Hematopoietic multipotent progenitor cell (in vitro differentiated cells): ENCODE results near the gene PADI4. TPM values are rescaled to one million over a fixed set of nuclear protein-coding genes. Genes with fewer than 3 reads are reported as not detected.

Experiments used
- DNase-seq, 3 donors: peaks; one replicate each; pipeline ENCODE4 v3.0.0-alpha.2; 2011 to 2015; ENCODE audit warnings: low read depth in 2 of 3, low spot score in 2 of 3
- total RNA-seq: library from RNA; depleted of rRNA; stranded (reverse); fragments of >200 nt; gene quantifications from one replicate; pipeline ENCODE4 v1.2.3, GENCODE V29; 2012

The PADI4 gene
- total RNA-seq, 1 donor, result 4.3 TPM

GRCh38 chr1:17347769-17348592 is 40.0 kb downstream of the PADI4 start:
- no peak for DNase-seq

DNA sequence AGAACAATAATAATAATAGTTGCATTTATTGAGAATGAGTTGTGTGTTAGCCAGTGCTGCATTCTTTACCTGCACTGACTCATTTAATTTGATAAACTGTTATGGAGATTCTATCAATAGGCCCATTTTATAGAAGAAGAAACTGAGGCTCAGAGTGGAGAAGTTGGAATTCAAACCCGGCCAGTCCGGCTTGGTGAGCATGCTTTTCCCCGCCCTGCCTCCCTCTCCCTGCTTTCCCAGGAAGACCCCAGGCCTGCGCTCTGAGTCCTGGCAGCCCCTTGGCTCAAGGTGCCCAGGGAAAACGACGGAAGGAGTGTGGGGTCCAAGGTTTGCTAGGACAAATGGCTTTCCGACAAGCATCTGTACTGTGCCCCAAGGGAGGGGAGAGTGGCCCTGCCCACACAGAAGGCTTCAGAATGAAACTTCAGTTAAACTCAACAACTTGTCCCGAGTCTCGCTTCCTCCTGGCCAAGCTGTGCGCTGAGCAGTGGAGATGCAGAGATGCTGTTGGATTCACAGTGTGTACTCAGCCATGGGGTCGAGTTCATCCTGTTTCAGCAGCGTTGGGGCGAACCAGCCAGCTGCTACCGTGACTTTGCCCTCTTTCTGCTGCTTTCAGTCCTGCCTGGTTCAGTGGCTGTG is 40.7 kb downstream of the PADI4 start:
- DNase-seq, result no peak

DNA sequence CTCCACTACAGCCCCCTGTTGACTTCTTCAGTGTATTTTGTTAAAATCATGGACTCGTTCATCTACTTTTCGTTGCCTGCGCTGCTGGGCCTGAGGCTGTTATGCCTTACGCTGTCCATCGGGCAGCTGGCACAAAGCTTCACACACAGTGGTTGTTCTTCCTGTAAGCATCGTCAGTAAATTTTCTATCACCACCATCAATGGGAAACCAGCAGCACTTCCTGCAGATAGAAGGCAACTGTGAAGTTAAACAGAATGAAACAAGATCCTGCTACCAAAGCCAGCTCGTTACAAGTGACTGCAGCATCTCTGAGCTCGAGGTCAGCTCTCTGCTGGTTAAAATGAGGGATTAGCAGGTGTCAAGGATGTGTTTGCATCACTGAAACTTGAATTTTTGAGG is 42.1 kb downstream of the PADI4 start:
- peak in 1 of 3 donors; percentile 58 for DNase-seq

DNA sequence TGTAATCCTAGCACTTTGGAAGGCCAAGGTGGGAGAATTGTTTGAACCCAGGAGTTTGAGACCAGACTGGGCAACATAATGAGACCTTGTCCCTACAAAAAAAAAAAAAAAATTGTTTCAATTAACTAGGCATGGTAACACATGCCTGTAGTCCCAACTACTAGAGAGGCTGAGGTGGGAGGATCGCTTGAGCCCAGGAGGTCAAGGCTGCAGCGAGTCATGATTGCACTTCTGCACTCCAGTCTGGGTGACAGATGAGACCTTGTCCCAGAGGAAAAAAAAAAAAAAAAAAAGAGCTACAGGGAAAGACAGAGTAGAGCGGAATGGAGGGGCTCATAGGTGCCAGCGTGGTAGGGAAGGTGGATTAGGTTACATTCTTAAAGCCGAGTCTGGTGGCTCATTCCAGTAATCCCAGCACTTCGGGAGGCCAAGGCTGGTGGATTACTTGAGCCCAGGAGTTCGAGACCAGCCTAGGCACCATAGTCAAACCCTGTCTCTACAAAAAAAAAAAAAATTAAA is 43.0 kb downstream of the PADI4 start:
- DNase-seq, result no peak

GRCh38 chr1:17351598-17352324 is 43.8 kb downstream of the PADI4 start:
- no peak for DNase-seq

DNA sequence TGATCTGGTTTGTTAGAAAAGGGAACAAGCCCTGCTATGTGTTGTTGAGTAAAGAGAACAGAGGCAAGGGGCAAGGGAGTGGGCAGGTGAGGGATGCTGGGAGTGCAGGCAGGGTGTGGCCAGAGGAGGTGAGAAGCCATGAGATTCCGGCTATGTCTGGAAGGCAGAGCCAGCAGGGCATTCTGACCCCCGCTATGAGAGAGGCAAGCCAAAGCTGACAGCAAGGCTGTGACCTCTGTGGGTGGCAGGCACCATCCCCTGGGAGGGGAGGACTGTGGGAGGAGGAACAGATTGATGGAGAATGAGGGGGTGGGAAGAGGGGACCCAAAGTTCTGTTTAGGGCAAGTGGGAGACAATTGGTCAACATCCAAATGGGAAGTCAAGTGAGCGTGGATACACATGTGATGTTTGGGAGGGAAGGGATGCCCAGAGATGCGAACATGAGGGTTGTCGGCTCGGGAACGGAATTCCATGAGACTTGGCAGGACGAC is 44.5 kb downstream of the PADI4 start:
- DNase-seq, result no peak

GRCh38 chr1:17355898-17356297 is 47.9 kb downstream of the PADI4 start:
- DNase-seq, result peak in 2 of 3 donors; percentile 57 to 70

DNA sequence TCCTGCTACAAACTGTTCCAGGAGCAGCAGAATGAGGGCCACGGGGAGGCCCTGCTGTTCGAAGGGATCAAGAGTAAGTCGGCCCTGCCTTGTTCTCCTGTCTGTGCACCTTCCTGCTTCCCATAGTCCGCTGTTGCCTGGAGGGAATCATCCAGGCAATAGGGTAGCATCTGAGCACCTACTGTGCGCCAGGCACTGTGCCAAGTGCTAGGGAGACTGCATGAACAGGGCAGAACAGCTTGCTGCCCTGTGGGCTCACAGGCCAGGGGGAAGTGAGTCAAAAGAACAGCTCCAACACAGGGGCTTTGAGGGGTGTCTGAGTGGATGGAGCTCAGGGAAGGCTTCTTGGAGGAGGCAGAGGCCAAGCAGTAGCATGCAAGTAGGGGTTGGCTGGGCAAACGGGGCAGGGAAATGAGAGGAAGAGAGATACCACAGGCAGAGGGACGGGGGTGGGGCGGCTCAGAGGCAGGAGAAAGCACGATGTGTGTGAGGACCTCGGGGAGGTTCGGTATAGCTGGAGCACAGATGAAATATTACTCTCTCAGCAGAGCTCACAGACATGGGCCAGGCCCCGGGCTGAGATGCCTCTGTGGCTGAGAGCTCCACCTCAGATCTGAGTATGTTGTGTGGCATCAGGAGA is 48.5 kb downstream of the PADI4 start:
- peak in 2 of 3 donors; percentile 43 to 58 for DNase-seq

DNA sequence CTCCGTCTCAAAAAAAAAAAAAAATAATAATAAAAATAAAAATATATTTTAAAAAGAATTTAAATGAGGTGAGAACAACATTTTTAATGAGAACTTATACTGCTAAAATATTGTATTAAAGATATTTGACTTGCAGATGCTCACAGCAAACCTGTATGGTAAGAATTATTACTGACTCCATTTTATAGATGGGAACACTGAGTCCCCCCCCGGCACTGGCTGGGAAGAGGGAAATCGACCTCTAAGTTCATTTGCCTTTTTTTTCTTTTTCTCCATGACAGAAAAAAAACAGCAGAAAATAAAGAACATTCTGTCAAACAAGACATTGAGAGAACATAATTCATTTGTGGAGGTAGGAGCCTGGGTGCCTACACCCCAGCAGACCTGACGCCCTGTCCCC is 50.6 kb downstream of the PADI4 start:
- no peak for DNase-seq

DNA sequence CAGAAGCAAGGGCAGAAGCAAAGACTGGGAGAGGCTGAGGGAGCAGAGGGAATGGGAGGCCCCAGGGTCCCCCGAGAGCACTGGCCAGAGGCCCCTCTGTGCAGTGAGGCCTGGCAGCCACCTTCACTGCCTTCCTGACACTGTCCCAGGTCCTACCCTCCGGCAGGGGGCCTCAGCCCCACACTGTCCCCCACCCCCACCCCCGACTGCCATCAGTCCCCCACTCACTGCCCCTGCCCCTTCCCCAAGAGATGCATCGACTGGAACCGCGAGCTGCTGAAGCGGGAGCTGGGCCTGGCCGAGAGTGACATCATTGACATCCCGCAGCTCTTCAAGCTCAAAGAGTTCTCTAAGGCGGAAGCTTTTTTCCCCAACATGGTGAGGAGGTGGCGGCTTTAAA is 51.0 kb downstream of the PADI4 start:
- no peak for DNase-seq

DNA sequence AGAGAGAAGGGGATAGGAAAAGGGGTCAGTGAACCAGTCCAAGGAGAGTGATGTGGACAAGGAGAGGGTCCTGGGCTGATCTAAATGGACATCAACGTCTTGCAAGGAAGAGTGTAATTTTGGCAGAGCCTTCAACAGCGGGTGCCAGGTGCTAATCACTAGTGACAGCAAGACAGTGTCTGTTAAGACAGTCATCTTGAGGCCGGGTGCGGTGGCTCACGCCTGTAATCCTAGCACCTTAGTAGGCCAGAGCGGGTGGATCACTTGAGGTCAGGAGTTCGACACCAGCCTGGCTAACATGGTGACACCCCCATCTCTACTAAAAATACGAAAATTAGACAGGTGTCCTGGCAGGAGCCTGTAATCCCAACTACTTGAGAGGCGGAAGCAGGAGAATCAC is 51.8 kb downstream of the PADI4 start:
- DNase-seq, result no peak

- peak in 2 of 3 donors; percentile 41 to 66 for DNase-seq
Measured at GRCh38 chr1:17360272-17360956, 52.4 kb downstream of the PADI4 start.

GRCh38 chr1:17361687-17362086 is 53.7 kb downstream of the PADI4 start:
- no peak for DNase-seq

- DNase-seq, result no peak
Measured at GRCh38 chr1:17363351-17363750, 55.4 kb downstream of the PADI4 start.

DNA sequence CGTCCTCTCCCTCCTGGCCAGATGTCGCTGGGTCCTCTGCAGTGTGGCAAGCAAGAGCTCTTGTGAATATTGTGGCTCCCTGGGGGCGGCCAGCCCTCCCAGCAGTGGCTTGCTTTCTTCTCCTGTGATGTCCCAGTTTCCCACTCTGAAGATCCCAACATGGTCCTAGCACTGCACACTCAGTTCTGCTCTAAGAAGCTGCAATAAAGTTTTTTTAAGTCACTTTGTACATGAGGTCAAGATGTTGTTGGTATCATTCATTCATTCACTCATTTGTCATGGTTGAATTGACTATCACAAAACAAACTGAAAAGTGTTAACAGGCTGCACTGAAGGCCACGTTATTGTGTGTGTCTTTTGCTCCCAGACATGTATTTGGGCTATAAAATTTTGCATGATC is 55.8 kb downstream of the PADI4 start:
- no peak for DNase-seq

DNA sequence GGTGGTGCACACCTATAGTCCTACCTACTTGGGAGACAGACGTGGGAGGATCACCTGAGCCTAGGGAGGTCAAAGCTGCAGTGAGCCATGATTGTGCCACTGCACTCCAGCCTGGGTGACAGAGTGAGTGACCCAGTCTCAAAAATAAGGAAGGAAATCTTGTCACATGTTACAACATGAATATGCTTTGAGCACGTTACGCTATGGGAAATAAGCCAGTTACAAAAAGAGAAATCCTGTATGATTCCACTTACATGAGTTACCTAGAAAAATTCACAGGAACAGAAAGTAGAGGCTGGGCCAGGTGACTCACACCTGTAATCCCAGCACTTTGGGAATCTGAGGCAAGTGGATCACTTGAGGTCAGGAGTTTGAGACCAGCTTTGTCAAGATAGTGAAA is 57.3 kb downstream of the PADI4 start:
- DNase-seq, result peak in 2 of 3 donors; percentile 45 to 54

DNA sequence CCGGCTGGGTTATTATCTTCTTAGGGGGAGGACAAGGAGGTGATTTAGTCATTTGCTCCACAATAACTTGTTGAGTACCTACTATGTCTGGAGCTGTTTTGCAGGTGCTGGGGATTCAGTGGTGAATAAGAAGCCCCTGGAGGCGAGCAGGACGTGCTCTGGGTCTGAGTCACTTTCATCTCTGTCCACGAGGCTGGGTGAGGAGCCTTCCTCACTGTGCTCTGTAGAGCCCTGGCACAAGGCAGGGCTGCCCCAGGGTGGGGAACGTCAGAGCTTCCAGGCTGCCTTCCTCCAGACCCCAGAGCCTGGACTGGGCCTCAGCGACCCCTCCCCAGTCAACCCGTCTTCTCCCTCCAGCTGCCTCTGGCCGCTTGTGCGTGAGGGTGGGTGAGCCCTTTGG is 61.5 kb downstream of the PADI4 start:
- no peak for DNase-seq

DNA sequence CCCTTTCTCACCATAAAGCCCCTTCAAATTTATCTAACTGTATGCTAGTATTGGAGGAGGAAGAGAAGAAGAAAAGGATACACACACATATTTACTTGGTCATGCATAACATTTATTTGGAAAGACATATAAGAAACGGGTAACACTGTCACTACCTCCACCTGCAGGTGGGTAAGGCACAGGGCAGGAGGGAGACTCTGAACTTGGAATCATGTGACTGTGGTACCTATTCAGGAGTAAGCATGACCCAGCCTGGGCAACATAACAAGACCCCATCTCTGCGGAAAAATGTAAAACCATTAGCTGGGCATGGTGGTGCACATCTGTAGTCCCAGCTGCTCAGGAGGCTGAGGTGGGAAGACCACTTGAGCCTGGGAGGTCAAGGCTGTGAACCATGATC is 62.6 kb downstream of the PADI4 start:
- peak in 2 of 3 donors; percentile 40 to 66 for DNase-seq

DNA sequence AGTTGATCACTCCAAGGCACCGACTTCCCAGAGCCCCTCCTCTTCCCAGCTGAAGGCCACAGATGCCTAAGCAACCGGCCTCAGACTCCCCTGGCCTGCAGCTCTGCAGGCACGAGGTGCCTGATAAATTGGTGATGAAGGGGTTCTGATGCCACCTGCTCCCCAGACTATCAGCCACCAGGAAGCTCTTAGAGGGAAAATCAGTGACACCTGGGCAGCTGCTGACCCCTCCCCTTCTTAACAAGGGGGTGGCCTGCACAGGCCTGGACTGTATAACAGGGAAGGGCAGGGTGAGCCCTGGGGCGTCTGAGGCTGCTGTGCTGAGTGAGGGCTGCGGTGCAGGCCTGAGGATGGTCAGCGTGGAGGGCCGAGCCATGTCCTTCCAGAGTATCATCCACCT is 63.9 kb downstream of the PADI4 start, which contains the start of gene PADI6:
PADI6 (plus strand) TSS at position 301 of the 400 bp plus-strand sequence; CDS start at position 351, 50 bp downstream.
- no peak for DNase-seq

DNA sequence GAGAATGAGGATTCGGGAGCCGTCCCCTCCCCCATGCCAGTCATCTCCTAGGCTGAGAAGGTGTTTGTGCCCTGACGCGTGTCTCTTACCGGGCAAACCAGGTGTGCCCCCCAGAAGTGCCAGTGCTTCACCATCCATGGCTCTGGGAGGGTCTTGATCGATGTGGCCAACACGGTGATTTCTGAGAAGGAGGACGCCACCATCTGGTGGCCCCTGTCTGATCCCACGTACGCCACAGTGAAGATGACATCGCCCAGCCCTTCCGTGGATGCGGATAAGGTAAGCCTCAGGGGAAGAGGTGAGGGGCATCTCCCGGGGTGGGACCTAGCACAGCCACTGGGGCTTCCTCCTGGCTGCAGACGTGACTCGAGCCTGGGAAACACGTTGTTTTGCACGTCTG is 65.0 kb downstream of the PADI4 start:
- no peak for DNase-seq
